Ishikawa (cell line): Measurements from ENCODE around the gene ATXN1.

Source experiments
- CREB1 ChIP-seq: IDR thresholded peaks from 2 replicates; pipeline ENCODE4 v1.6.1; 2012; ENCODE audit warnings: low read depth
- EGR1 ChIP-seq: IDR thresholded peaks from 2 replicates; pipeline ENCODE4 v1.6.1; 2012
- EP300 ChIP-seq: IDR thresholded peaks from 2 replicates; pipeline ENCODE4 v1.6.1; 2012; ENCODE audit warnings: borderline replicate concordance
- FOXM1 ChIP-seq: IDR thresholded peaks from 2 replicates; pipeline ENCODE4 v1.6.1; 2012; ENCODE audit warnings: low read depth, borderline replicate concordance
- RAD21 ChIP-seq: IDR thresholded peaks from 2 replicates; pipeline ENCODE4 v1.6.1; 2012; ENCODE audit warnings: low read depth
- TAF1 ChIP-seq: IDR thresholded peaks from 2 replicates; pipeline ENCODE4 v1.6.1; 2012; ENCODE audit warnings: low read depth, mild to moderate bottlenecking
- TF ChIP-seq, protein P1 (sequence below): IDR thresholded peaks from 2 replicates; pipeline ENCODE4 v1.6.1; 2012
- TF ChIP-seq, protein P2 (sequence below): IDR thresholded peaks from 2 replicates; pipeline ENCODE4 v1.6.1; 2012
- TF ChIP-seq, protein P3 (sequence below): IDR thresholded peaks from 2 replicates; pipeline ENCODE4 v1.6.1; 2012; ENCODE audit warnings: low read depth, mild to moderate bottlenecking

DNA sequence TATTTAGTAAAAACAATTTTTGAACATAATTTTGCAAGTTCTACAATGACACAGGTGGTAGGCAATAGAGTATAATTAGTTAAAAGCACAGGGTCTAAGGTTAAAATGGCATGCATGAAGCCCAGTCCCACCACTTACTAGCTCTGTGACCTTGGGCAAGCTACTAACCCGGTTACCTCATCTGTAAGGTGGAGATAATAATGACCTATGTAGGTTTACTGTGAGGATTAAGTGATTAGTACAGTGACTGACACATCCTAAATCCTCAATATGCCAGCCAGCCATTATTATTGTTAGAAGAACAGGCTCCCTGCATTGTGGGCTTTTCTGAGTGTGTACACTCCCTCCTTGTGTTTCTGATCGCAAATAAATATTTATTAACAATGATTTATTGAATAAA, 26.2 kb downstream of the ATXN1 start:
- no peak for TF ChIP-seq EP300
- TF ChIP-seq, protein P1, sequence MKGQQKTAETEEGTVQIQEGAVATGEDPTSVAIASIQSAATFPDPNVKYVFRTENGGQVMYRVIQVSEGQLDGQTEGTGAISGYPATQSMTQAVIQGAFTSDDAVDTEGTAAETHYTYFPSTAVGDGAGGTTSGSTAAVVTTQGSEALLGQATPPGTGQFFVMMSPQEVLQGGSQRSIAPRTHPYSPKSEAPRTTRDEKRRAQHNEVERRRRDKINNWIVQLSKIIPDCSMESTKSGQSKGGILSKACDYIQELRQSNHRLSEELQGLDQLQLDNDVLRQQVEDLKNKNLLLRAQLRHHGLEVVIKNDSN: no peak
- no peak for TF ChIP-seq RAD21
- TF ChIP-seq, protein P2, sequence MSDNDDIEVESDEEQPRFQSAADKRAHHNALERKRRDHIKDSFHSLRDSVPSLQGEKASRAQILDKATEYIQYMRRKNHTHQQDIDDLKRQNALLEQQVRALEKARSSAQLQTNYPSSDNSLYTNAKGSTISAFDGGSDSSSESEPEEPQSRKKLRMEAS: no peak
- TF ChIP-seq CREB1: no peak
- TF ChIP-seq, protein P3, sequence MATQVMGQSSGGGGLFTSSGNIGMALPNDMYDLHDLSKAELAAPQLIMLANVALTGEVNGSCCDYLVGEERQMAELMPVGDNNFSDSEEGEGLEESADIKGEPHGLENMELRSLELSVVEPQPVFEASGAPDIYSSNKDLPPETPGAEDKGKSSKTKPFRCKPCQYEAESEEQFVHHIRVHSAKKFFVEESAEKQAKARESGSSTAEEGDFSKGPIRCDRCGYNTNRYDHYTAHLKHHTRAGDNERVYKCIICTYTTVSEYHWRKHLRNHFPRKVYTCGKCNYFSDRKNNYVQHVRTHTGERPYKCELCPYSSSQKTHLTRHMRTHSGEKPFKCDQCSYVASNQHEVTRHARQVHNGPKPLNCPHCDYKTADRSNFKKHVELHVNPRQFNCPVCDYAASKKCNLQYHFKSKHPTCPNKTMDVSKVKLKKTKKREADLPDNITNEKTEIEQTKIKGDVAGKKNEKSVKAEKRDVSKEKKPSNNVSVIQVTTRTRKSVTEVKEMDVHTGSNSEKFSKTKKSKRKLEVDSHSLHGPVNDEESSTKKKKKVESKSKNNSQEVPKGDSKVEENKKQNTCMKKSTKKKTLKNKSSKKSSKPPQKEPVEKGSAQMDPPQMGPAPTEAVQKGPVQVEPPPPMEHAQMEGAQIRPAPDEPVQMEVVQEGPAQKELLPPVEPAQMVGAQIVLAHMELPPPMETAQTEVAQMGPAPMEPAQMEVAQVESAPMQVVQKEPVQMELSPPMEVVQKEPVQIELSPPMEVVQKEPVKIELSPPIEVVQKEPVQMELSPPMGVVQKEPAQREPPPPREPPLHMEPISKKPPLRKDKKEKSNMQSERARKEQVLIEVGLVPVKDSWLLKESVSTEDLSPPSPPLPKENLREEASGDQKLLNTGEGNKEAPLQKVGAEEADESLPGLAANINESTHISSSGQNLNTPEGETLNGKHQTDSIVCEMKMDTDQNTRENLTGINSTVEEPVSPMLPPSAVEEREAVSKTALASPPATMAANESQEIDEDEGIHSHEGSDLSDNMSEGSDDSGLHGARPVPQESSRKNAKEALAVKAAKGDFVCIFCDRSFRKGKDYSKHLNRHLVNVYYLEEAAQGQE: no peak
- no peak for TF ChIP-seq FOXM1
- no peak for TF ChIP-seq EGR1
- no peak for TF ChIP-seq TAF1
